MM.1S (cell line): ENCODE results near the gene R3HDM2.

ENCODE experiments used
- EZH2 ChIP-seq: fragments of 300-600 bp; sonication (generic); optimal IDR thresholded peaks from 2 replicates; pipeline ENCODE3; 2017; ENCODE audit warnings: low read depth, mild to moderate bottlenecking, antibody characterized with exemption, low read length, mixed read lengths
- EZH2phosphoT487 ChIP-seq: fragments of 300-600 bp; sonication (generic); IDR thresholded peaks from 2 replicates; pipeline ENCODE4 v1.6.1; 2018; ENCODE audit warnings: antibody characterized with exemption, low read length
- TF ChIP-seq, protein P1 (sequence below): fragments of 300-600 bp; sonication (generic); IDR thresholded peaks from 2 replicates; pipeline ENCODE4 v1.5.1; 2016; ENCODE audit warnings: antibody characterized with exemption, low read length, mixed read lengths

DNA sequence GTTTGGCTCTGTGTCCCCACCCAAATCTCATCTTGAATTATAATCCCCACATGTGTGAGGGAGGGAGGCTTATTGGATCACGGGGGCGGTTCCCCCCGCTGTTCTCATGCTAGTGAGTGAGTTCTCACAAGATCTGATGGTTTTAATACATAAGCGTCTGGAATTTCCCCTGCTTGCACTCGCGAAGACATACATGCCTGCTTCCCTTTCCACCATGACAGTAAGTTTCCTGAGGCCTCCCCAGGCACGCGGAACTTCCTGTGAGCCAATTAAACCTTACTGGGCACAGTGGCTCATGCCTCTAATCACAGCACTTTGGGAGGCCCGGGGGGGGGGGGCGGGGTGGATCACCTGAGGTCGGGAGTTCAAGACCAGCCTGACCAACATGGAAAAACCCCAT lies 60.8 kb downstream of the R3HDM2 start:
- TF ChIP-seq, protein P1, sequence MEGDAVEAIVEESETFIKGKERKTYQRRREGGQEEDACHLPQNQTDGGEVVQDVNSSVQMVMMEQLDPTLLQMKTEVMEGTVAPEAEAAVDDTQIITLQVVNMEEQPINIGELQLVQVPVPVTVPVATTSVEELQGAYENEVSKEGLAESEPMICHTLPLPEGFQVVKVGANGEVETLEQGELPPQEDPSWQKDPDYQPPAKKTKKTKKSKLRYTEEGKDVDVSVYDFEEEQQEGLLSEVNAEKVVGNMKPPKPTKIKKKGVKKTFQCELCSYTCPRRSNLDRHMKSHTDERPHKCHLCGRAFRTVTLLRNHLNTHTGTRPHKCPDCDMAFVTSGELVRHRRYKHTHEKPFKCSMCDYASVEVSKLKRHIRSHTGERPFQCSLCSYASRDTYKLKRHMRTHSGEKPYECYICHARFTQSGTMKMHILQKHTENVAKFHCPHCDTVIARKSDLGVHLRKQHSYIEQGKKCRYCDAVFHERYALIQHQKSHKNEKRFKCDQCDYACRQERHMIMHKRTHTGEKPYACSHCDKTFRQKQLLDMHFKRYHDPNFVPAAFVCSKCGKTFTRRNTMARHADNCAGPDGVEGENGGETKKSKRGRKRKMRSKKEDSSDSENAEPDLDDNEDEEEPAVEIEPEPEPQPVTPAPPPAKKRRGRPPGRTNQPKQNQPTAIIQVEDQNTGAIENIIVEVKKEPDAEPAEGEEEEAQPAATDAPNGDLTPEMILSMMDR, result no peak
- no peak for TF ChIP-seq EZH2
- no peak for TF ChIP-seq EZH2phosphoT487
